NOMO-1 (cell line): Measurements from ENCODE around the gene BUD13.
"Not testable (repeated sequence)": the region's sequence is repeated elsewhere in the genome, so short reads cannot be mapped to it uniquely, and the experiment has no call there.

Experiments
- DNase-seq, 2 experiments: peaks; one replicate each; lab custom pipeline; 2025; ENCODE audit not compliant: unreplicated experiment in 2 of 2; lab: John Stamatoyannopoulos, UW

The BUD13 gene

GRCh38 chr11:116762132-116762531 is 10.7 kb downstream of the BUD13 start:
- no peak for DNase-seq

- not testable (repeated sequence) for DNase-seq
These were observed 16.7 kb downstream of the BUD13 start for GRCh38 chr11:116756044-116756443.

GRCh38 chr11:116750070-116750718 is 22.6 kb downstream of the BUD13 start:
- DNase-seq = no peak

- no peak for DNase-seq
These were observed 30.7 kb downstream of the BUD13 start for GRCh38 chr11:116742104-116742503.

- no peak for DNase-seq
These were observed 32.0 kb downstream of the BUD13 start for GRCh38 chr11:116740741-116741140.

- DNase-seq = no peak
These were observed 33.8 kb downstream of the BUD13 start for GRCh38 chr11:116738975-116739374.

GRCh38 chr11:116736763-116737162 is 36.0 kb downstream of the BUD13 start:
- no peak for DNase-seq

GRCh38 chr11:116733969-116734508 is 38.7 kb downstream of the BUD13 start:
- peak; percentile 19 to 30 for DNase-seq

GRCh38 chr11:116733043-116733755 is 39.6 kb downstream of the BUD13 start:
- no peak for DNase-seq

GRCh38 chr11:116732271-116733042 is 40.3 kb downstream of the BUD13 start:
- peak; percentile 15 to 52 for DNase-seq

- DNase-seq = no peak
These were observed 41.0 kb downstream of the BUD13 start for GRCh38 chr11:116731821-116732220.

- DNase-seq = no peak
These were observed 41.6 kb downstream of the BUD13 start for GRCh38 chr11:116731097-116731761.

- no peak for DNase-seq
These were observed 42.2 kb downstream of the BUD13 start for GRCh38 chr11:116730601-116731000.

GRCh38 chr11:116730241-116730561 is 42.6 kb downstream of the BUD13 start:
- DNase-seq = no peak

- no peak for DNase-seq
These were observed 43.1 kb downstream of the BUD13 start for GRCh38 chr11:116729501-116730240.

GRCh38 chr11:116727990-116728389 is 44.8 kb downstream of the BUD13 start:
- DNase-seq = no peak

- no peak for DNase-seq
These were observed 47.2 kb downstream of the BUD13 start for GRCh38 chr11:116725434-116726221.

GRCh38 chr11:116724813-116725212 is 48.0 kb downstream of the BUD13 start:
- no peak for DNase-seq

GRCh38 chr11:116723511-116723910 is 49.3 kb downstream of the BUD13 start:
- DNase-seq = no peak

- DNase-seq = no peak
These were observed 50.8 kb downstream of the BUD13 start for GRCh38 chr11:116721988-116722387.
